Measurements from ENCODE around the gene ETV4. TPM values are rescaled to one million over a fixed set of nuclear protein-coding genes. Genes with fewer than 3 reads are reported as not detected.

Gene ETV4
- total RNA-seq, 6 experiments from 2014 or later = 4.7 to 6.9 (median 5.8) TPM

DNA sequence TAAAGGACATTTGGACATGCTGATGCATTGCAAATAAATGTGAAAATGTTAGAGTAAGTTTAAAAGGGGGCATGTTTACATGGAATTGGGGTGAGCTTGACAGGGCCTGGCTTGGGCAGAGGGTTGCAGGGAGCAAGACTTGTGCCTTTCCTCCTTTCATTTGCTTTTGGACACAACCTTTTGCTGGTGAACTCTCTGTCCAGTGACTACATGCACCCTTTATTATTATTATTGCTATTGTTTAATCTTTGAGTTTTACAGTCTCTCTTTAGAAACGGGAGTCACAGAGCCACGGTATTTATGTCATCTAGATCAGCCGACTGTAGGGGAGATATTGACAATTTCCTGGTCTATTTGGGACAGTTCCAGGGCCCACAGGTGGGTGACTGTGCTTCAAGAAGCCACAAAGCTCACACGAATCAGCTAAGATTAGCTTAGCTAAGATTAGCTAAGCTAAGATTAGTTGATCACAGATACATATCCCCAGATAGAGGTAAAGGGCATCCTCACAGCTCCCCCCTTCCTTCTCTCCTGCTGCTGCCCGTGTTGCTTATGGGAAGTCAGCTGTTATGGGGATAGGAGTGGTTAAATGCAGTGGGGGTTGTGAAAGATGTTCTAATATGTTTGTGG, 28.9 kb upstream of the ETV4 start:
- Mint-ChIP-seq H3K9me3 (no peaks in the 10 kb centered on the region), H3K27me3 (ENCODE audit: insufficient read depth) (no peaks in the 10 kb centered on the region; the same call in none of the 2 replicates), H3K36me3 (ENCODE audit: low read depth) (no peaks in the 10 kb centered on the region), H3K4me1 (ENCODE audit: low read depth) (peaks cover 56% of the 10 kb centered on the region), H3K27ac (no peak overlapping the region), H3K4me3 (no peak overlapping the region)
- no peak for DNase-seq
- TF ChIP-seq, protein P1, sequence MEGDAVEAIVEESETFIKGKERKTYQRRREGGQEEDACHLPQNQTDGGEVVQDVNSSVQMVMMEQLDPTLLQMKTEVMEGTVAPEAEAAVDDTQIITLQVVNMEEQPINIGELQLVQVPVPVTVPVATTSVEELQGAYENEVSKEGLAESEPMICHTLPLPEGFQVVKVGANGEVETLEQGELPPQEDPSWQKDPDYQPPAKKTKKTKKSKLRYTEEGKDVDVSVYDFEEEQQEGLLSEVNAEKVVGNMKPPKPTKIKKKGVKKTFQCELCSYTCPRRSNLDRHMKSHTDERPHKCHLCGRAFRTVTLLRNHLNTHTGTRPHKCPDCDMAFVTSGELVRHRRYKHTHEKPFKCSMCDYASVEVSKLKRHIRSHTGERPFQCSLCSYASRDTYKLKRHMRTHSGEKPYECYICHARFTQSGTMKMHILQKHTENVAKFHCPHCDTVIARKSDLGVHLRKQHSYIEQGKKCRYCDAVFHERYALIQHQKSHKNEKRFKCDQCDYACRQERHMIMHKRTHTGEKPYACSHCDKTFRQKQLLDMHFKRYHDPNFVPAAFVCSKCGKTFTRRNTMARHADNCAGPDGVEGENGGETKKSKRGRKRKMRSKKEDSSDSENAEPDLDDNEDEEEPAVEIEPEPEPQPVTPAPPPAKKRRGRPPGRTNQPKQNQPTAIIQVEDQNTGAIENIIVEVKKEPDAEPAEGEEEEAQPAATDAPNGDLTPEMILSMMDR (IDR thresholded peaks at IDR 0.05) = no peak

DNA sequence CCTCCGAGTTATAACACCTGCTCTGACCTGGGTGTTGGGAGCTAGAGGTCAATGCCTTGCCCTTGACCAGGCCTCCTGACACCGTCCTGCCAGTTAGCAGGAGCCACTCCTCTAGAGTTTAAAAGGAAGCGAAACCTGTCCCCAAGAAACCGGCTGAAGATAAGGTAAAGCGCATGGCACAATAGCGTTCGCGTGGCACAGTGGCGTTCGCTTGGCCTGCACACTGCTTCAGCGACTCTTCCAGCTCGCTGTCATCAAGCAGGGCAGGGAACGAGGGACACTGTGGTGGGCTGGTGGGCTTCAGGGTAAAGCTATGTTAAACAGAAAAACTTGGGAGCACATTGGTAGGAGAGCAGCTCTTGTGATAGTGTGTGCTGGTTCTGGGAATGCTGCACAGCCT, 28.2 kb upstream of the ETV4 start:
- H3K4me3 Mint-ChIP-seq = no peak overlapping the region
- no peaks in the 10 kb centered on the region for H3K9me3 Mint-ChIP-seq
- no peaks in the 10 kb centered on the region for H3K36me3 Mint-ChIP-seq (ENCODE audit: low read depth)
- DNase-seq = no peak
- H3K4me1 Mint-ChIP-seq (ENCODE audit: low read depth) = peaks cover 56% of the 10 kb centered on the region
- no peaks in the 10 kb centered on the region; the same call in 1 of the 2 replicates for H3K27me3 Mint-ChIP-seq (ENCODE audit: insufficient read depth)
- H3K27ac Mint-ChIP-seq = no peak overlapping the region
- TF ChIP-seq, protein P1 (IDR thresholded peaks at IDR 0.05) = no peak

DNA sequence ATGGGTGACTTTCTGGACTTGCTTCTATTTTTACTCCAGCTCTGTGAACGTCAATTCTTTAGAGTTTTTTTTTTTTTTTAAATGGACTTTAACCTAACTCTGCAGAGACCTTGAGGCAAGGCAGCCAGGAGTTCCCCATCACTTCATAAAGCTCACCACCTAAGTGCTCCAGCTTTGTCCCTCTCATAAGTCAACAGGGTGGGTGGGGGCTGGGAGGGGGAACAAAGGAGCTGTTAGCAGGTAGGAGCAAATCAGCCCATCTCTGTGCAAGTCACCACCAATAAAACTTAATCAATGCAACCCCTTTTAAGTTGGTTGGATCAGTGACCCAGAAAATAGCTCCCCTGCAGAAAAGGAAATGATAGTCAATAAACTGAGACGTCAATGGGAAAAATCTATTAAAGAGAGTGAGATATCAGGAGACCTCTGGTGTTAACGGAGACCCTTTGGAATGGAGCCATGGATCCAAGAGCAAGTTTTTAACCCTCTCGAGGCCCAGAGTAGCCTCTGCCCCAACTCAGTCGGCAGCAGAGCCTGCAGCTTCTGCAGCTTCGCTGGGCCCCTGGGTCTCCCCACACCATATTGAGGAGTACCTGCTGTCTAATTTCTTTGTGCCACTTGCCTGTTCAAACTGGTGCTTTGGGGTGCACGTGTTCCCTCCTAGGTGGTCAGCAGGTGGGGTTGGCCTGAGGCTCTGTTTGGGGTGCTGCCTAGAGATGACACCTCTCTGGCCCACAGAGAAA, 27.6 kb upstream of the ETV4 start:
- H3K9me3 Mint-ChIP-seq = no peaks in the 10 kb centered on the region
- no peak for DNase-seq
- TF ChIP-seq, protein P1 (IDR thresholded peaks at IDR 0.05) = no peak
- no peak overlapping the region for H3K4me3 Mint-ChIP-seq
- H3K27me3 Mint-ChIP-seq (ENCODE audit: insufficient read depth) = no peaks in the 10 kb centered on the region; the same call in 1 of the 2 replicates
- peaks cover 51% of the 10 kb centered on the region for H3K4me1 Mint-ChIP-seq (ENCODE audit: low read depth)
- no peaks in the 10 kb centered on the region for H3K36me3 Mint-ChIP-seq (ENCODE audit: low read depth)
- no peak overlapping the region for H3K27ac Mint-ChIP-seq

DNA sequence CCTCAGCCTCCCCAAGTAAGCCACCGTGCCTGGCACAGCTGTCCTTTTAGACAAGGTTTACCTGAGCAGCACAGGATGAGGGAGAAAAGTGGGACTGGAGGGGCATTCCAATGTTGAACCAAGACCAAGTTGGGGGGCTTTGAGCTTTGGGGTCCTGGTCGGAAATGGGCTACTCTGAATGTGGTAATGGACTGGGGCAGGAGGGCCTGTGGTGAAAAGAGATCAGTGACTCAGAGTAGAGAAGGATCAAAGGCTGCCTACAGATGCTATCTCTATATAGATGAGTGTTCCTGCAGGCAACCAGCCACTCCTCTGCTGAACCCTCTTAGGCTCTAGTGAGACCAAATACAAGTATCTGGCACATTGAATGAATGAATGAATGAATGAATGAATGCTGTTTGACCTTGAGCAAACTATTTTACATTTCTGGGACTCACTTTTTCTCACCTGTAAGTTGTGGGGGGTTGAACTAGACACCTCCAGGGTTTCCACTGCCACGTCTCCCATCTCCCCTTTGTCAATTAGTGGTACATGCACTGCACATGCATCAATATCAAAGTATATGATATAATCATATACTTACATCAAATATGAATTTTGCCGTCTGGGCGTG, 26.3 kb upstream of the ETV4 start:
- no peak overlapping the region for H3K4me3 Mint-ChIP-seq
- no peaks in the 10 kb centered on the region; the same call in 1 of the 2 replicates for H3K27me3 Mint-ChIP-seq (ENCODE audit: insufficient read depth)
- TF ChIP-seq, protein P1 (IDR thresholded peaks at IDR 0.05) = no peak
- H3K4me1 Mint-ChIP-seq (ENCODE audit: low read depth) = peaks cover 45% of the 10 kb centered on the region
- no peaks in the 10 kb centered on the region for H3K9me3 Mint-ChIP-seq
- H3K36me3 Mint-ChIP-seq (ENCODE audit: low read depth) = no peaks in the 10 kb centered on the region
- H3K27ac Mint-ChIP-seq = no peak overlapping the region
- DNase-seq = peak; percentile 57

DNA sequence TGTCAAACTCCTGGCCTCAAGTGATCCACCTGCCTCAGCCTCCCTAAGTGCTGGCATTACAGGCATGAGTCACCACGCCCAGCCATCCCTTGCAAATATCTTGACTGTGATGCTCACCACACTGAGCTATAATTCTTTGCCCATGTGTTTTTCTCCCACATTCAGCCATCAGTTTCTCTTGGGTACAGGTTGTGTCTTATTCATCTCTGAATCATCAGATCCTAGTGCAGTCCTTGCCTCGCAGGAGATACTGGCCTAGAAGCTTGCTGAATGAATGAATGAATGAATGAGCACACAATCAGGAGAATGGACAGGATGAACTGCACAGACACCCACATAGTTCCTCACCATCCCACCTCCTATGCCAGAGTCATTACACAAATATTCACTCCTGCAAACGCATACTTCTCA, 24.4 kb upstream of the ETV4 start:
- no peaks in the 10 kb centered on the region for H3K36me3 Mint-ChIP-seq (ENCODE audit: low read depth)
- peaks cover 34% of the 10 kb centered on the region for H3K4me1 Mint-ChIP-seq (ENCODE audit: low read depth)
- DNase-seq = peak; percentile 89
- no peak overlapping the region for H3K4me3 Mint-ChIP-seq
- TF ChIP-seq, protein P1 (IDR thresholded peaks at IDR 0.05) = no peak
- H3K27me3 Mint-ChIP-seq (ENCODE audit: insufficient read depth) = no peaks in the 10 kb centered on the region; the same call in 1 of the 2 replicates
- H3K27ac Mint-ChIP-seq = peak overlapping the region; percentile 39; the same call in 1 of the 2 replicates
- no peaks in the 10 kb centered on the region for H3K9me3 Mint-ChIP-seq

All from HFFc6 (cell line).